C4-2B (cell line): ENCODE measurements around the gene DNAJB1.

Experiments used
- H3K27ac ChIP-seq: fragments of 450-650 bp; 2 replicates; pipeline ENCODE4 v1.5.1; 2017
- CTCF ChIP-seq: fragments of 450-650 bp; conservative IDR thresholded peaks from 2 replicates; pipeline ENCODE4 v1.5.1; 2017; ENCODE audit warnings: mild to moderate bottlenecking
- ZFX ChIP-seq: fragments of 450-650 bp; IDR thresholded peaks from 2 replicates; pipeline ENCODE4 v1.6.1; 2017

DNAJB1 gene

GRCh38 chr19:14516048-14516534 is 2.1 kb downstream of the DNAJB1 start:
- TF ChIP-seq ZFX, result no peak
- TF ChIP-seq CTCF, result no peak

DNA sequence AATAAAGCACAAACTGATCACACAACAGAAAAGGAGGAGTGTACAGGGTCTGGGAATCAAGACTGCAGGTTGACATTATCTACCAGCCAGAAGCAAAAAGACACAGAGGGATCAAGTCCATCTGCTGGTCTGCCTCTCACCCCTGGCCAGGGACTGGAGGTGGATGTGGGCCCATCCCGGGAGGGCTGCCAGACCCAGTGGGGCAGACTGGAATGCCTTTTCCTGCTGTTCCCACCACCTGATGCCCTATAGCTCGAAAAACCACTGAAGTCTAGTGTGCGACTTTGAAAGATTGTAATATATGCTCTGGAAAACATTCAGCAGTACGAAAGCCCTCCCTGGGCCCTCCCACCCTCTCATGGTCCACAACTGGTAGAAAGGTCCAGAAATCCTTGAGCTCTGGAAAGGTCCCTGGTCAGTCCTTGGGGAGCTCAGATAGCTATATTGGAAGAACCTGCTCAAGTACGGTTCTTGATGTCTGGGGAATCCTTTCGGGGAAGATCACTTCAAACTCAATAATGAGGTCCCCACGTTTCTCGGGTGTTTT is 2.6 kb downstream of the DNAJB1 start:
- TF ChIP-seq CTCF (no peak), ZFX (no peak)
- H3K27ac ChIP-seq, result no peak overlapping the region

More at GRCh38 chr19:14516048-14516534, 2.1 kb downstream of the DNAJB1 start:
- H3K27ac ChIP-seq, result no peak overlapping the region

GRCh38 chr19:14514215-14514863 is 3.9 kb downstream of the DNAJB1 start:
- no peak overlapping the region for H3K27ac ChIP-seq
- TF ChIP-seq CTCF, result no peak
- TF ChIP-seq ZFX, result no peak

- H3K27ac ChIP-seq, result no peak overlapping the region; the same call in 1 of the 2 replicates
These were observed 5.7 kb downstream of the DNAJB1 start for GRCh38 chr19:14512406-14512961.

DNA sequence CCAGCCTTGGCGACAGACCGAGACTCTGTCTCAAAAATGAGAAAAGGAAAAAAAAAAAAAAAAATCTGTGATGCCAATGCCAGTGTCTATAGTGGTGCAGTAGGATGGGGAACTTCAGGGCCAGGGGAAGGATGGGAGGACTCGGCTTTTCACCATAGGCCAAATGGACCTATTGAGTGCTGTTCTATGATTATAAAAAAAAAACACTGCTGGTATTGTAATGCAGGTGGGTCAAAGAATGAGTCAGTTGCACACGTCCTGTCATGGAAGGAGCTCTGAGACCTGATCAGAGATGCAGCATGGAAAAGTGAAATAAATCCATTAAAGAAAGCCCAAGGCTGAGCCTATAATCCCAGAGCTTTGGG is 7.0 kb downstream of the DNAJB1 start:
- TF ChIP-seq CTCF, result no peak
- no peak for TF ChIP-seq ZFX
- H3K27ac ChIP-seq, result no peak overlapping the region

More at GRCh38 chr19:14512406-14512961, 5.7 kb downstream of the DNAJB1 start:
- TF ChIP-seq ZFX, result no peak

- H3K27ac ChIP-seq, result no peak overlapping the region
- TF ChIP-seq ZFX, result no peak
- TF ChIP-seq CTCF, result no peak
These were observed 7.6 kb downstream of the DNAJB1 start for GRCh38 chr19:14510311-14511228.

GRCh38 chr19:14507704-14508542 is 10.3 kb downstream of the DNAJB1 start:
- no peak for TF ChIP-seq CTCF
- TF ChIP-seq ZFX, result no peak
- no peak overlapping the region for H3K27ac ChIP-seq
